SK-N-SH (cell line): Measurements from ENCODE around the gene ZFYVE19.

Experiments
- FOXM1 ChIP-seq: IDR thresholded peaks from 2 replicates; pipeline ENCODE4 v1.4.0; 2012; ENCODE audit warnings: low read depth, mild to moderate bottlenecking
- TF ChIP-seq, protein P1 (sequence below): IDR thresholded peaks from 2 replicates; pipeline ENCODE4 v1.6.1; 2012; ENCODE audit warnings: mild to moderate bottlenecking, low read depth, low read length, moderate library complexity
- TF ChIP-seq, protein P2 (sequence below): fragments of 200-600 bp; sonication (generic); IDR thresholded peaks from 2 replicates; pipeline ENCODE4 v1.6.1; 2017; ENCODE audit warnings: antibody characterized with exemption, mild to moderate bottlenecking, moderate library complexity
- TF ChIP-seq, protein P3 (sequence below): fragments of 150-350 bp; IDR thresholded peaks from 2 replicates; pipeline ENCODE4 v1.6.1; 2016; ENCODE audit warnings: mild to moderate bottlenecking, low read depth, low read length

DNA sequence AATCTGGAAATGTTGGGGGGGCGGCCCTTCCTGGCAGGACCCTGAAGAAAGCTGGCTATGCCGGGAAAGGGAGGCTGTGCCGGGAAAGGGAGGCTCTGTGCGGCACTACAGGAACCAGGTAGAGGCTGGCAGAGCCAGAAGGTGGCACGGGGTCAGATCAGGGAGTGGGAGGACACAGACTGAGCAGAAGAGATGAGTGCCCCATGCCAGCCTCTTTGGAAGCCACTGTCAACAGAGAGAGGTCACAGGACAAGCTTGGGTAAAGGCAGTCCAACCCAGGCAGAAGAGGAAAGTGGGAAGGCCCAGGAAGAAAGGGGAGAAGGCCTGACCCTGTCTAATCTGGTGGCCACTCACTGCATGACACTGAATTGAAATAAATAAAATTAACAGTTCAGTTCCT is 35.6 kb upstream of the ZFYVE19 start:
- TF ChIP-seq, protein P1, sequence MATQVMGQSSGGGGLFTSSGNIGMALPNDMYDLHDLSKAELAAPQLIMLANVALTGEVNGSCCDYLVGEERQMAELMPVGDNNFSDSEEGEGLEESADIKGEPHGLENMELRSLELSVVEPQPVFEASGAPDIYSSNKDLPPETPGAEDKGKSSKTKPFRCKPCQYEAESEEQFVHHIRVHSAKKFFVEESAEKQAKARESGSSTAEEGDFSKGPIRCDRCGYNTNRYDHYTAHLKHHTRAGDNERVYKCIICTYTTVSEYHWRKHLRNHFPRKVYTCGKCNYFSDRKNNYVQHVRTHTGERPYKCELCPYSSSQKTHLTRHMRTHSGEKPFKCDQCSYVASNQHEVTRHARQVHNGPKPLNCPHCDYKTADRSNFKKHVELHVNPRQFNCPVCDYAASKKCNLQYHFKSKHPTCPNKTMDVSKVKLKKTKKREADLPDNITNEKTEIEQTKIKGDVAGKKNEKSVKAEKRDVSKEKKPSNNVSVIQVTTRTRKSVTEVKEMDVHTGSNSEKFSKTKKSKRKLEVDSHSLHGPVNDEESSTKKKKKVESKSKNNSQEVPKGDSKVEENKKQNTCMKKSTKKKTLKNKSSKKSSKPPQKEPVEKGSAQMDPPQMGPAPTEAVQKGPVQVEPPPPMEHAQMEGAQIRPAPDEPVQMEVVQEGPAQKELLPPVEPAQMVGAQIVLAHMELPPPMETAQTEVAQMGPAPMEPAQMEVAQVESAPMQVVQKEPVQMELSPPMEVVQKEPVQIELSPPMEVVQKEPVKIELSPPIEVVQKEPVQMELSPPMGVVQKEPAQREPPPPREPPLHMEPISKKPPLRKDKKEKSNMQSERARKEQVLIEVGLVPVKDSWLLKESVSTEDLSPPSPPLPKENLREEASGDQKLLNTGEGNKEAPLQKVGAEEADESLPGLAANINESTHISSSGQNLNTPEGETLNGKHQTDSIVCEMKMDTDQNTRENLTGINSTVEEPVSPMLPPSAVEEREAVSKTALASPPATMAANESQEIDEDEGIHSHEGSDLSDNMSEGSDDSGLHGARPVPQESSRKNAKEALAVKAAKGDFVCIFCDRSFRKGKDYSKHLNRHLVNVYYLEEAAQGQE, result no peak
- TF ChIP-seq, protein P2, sequence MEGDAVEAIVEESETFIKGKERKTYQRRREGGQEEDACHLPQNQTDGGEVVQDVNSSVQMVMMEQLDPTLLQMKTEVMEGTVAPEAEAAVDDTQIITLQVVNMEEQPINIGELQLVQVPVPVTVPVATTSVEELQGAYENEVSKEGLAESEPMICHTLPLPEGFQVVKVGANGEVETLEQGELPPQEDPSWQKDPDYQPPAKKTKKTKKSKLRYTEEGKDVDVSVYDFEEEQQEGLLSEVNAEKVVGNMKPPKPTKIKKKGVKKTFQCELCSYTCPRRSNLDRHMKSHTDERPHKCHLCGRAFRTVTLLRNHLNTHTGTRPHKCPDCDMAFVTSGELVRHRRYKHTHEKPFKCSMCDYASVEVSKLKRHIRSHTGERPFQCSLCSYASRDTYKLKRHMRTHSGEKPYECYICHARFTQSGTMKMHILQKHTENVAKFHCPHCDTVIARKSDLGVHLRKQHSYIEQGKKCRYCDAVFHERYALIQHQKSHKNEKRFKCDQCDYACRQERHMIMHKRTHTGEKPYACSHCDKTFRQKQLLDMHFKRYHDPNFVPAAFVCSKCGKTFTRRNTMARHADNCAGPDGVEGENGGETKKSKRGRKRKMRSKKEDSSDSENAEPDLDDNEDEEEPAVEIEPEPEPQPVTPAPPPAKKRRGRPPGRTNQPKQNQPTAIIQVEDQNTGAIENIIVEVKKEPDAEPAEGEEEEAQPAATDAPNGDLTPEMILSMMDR, result no peak
- no peak for TF ChIP-seq FOXM1
- TF ChIP-seq, protein P3, sequence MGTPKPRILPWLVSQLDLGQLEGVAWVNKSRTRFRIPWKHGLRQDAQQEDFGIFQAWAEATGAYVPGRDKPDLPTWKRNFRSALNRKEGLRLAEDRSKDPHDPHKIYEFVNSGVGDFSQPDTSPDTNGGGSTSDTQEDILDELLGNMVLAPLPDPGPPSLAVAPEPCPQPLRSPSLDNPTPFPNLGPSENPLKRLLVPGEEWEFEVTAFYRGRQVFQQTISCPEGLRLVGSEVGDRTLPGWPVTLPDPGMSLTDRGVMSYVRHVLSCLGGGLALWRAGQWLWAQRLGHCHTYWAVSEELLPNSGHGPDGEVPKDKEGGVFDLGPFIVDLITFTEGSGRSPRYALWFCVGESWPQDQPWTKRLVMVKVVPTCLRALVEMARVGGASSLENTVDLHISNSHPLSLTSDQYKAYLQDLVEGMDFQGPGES, result no peak
